Kidney epithelial cell (primary cell): Measurements from ENCODE around the gene CDC23. TPM values are rescaled to one million over a fixed set of nuclear protein-coding genes. Genes with fewer than 3 reads are reported as not detected.

Source experiments
- DNase-seq: peaks from one replicate; pipeline ENCODE4 v3.0.0-alpha.2; 2010; ENCODE audit warnings: low read depth
- H3K27me3 ChIP-seq: 2 replicates; pipeline ENCODE4 v1.6.0; 2011; ENCODE audit warnings: low read length; ENCODE audit not compliant: control insufficient read depth, insufficient read depth
- H3K36me3 ChIP-seq: 2 replicates; pipeline ENCODE4 v1.5.1; 2011; ENCODE audit warnings: low read length; ENCODE audit not compliant: control insufficient read depth, insufficient read depth
- H3K4me3 ChIP-seq: 2 replicates; pipeline ENCODE4 v1.5.1; 2011; ENCODE audit warnings: low read depth, mild to moderate bottlenecking, control low read depth, low read length
- total RNA-seq: library from RNA; depleted of rRNA; stranded (reverse); fragments of >200 nt; gene quantifications from 2 replicates; pipeline ENCODE4 v1.2.3, GENCODE V29; 2015
- TF ChIP-seq, protein P1 (sequence below): IDR thresholded peaks from 2 replicates; pipeline ENCODE4 v1.5.1; 2011; ENCODE audit warnings: mild to moderate bottlenecking, moderate library complexity, low read length, control low read depth, inconsistent platforms; ENCODE audit not compliant: insufficient read depth, poor library complexity, severe bottlenecking

The CDC23 gene
- total RNA-seq, 1 donor from 2014 or later, result 23.8 TPM

DNA sequence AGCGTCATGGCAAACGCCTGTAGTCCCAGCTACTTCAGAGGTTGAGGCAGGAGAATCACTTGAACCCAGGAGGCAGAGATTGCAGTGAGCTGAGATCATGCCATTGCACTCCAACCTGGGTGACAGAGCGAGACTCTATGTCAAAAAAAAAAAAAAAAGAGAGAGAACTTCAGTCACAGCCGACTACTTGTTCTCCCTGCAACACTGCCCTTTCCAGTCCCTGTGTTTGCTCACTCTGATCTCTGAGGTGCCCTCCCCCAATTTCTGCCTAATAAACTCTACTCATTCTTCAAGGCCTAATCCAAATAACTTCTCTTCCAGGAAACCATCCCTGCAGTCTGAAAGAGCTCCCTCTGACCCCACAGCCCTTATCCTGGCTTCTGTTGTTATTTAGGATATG, 33.2 kb upstream of the CDC23 start:
- no peaks in the 10 kb centered on the region for H3K36me3 ChIP-seq
- no peak for DNase-seq
- peaks cover 23% of the 10 kb centered on the region for H3K27me3 ChIP-seq
- H3K4me3 ChIP-seq, result no peak overlapping the region
- TF ChIP-seq, protein P1, sequence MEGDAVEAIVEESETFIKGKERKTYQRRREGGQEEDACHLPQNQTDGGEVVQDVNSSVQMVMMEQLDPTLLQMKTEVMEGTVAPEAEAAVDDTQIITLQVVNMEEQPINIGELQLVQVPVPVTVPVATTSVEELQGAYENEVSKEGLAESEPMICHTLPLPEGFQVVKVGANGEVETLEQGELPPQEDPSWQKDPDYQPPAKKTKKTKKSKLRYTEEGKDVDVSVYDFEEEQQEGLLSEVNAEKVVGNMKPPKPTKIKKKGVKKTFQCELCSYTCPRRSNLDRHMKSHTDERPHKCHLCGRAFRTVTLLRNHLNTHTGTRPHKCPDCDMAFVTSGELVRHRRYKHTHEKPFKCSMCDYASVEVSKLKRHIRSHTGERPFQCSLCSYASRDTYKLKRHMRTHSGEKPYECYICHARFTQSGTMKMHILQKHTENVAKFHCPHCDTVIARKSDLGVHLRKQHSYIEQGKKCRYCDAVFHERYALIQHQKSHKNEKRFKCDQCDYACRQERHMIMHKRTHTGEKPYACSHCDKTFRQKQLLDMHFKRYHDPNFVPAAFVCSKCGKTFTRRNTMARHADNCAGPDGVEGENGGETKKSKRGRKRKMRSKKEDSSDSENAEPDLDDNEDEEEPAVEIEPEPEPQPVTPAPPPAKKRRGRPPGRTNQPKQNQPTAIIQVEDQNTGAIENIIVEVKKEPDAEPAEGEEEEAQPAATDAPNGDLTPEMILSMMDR, result no peak

DNA sequence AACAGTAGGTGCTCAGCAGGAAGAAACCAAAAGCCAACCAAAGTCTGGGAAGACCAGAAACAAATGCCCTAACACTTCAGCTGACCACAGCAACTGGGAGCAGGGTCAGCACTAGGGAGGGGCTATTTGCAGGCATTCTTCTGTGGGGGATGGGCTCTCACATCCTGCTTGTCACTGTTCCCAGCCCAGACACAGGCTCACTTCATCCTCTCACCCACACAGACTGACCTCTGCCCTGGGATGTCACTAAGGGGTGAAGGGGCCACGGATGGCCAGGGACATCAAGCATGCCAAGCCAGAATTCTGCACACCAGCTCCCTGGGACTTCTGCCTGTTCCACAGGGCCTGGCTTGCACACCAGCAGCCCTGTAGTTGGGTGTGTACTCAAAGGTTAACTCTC, 32.6 kb upstream of the CDC23 start:
- H3K4me3 ChIP-seq, result no peak overlapping the region
- no peak for DNase-seq
- H3K27me3 ChIP-seq, result peaks cover 29% of the 10 kb centered on the region
- H3K36me3 ChIP-seq, result no peaks in the 10 kb centered on the region
- TF ChIP-seq, protein P1, result no peak

DNA sequence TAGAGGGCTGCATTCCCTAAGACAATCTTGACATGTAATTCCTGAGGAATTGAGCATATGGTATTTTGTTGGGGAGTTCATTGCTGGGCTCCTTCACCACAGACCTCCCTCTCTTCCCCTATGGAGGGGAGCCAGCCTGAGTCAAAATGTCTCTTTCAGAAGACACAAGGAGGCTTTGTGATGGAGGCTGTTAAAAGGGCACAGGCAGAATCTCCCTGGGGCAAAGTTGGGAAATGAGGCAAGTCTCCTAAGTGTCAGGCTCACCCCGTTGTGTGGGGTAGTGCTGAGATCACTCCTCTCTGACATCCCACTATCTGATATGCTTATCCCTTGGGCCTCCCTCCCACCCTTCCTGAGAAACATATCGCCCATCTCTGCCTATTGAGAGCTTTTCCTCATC, 30.7 kb upstream of the CDC23 start:
- H3K27me3 ChIP-seq, result peaks cover 30% of the 10 kb centered on the region
- no peak for DNase-seq
- H3K36me3 ChIP-seq, result no peaks in the 10 kb centered on the region
- no peak overlapping the region for H3K4me3 ChIP-seq
- TF ChIP-seq, protein P1, result no peak

DNA sequence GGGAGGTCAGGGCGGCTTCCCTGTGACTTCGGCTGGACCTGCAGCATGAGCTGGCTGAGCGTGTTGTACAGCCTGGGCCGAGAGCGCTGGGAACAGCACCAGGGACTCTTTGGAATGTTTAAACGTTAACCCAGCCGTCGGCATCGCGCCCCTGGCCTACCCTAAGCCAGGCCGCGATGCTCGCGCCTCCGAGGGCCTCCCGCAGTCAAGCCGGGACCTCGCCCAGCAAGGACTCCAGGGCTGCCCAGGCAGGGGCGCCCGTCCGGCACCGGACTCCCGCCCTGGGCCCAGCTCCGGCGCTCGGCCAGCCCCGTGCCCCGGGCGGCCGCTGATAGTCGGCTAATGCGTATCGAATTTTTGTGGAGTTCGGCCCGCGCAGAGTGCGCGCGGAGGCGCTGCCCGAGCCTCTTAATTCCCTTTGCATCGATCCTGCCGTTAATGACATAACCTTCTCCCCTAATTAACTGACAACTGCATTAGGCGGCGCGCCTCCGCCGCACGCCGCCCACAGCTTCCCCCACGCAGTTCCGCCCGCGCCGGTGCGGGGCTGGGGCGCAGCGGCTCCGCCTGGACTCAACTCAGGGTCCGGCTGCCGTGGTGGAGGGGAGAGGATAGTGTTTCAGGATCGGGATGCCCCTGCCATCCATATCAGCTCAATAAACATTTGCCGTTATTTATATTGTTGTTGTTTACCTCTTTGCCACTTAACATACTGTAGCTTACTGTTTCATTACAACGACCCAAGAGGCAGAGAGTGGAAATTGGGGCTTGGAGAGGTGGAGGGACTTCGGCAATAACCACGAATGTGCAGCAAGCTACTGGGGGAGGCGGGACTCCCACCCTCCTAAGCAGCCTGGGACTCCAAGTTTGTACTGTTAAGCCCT, 28.8 kb upstream of the CDC23 start:
- Histone ChIP-seq H3K27me3 (peaks cover 30% of the 10 kb centered on the region), H3K36me3 (no peaks in the 10 kb centered on the region), H3K4me3 (peak overlapping the region; percentile 38)
- TF ChIP-seq, protein P1, result no peak
- no peak for DNase-seq

DNA sequence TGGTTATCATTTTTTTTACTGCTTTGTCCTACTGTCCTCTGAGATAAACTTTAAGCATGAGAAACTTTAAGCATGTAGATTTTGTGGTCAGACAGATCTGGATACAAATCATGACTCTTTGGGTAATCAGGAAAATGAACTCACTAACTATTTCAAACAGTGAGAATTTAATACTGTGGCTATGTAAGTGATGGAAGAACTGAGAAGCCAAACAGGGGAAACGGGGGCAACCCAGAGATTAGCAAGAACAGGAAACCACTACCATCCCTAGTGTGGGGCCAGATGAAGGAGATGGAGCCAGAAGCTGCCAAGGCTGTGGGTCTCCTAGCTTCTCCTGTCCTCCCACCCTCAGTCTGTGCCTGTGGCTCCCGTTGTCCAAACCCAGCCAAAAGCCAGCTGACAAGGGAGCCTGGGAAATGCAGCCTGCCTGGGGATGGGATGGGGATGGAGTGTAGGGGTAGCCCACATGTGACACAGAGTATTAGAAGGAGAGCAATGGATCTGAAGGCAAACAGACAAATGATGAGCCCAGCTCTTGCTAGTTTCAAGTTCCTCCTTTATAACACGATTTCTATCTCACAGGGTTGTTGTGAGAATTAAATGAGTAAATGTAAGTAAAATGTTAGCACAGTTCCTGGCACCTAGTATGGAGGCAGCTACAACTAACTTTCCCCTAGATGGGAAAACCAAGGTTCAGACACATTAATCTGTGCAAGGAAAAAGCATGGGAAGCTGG, 27.7 kb upstream of the CDC23 start:
- Histone ChIP-seq H3K27me3 (peaks cover 30% of the 10 kb centered on the region), H3K36me3 (no peaks in the 10 kb centered on the region), H3K4me3 (no peak overlapping the region)
- TF ChIP-seq, protein P1, result no peak
- DNase-seq, result no peak
